ENCODE data around the gene MRTFA. TPM values are rescaled to one million over a fixed set of nuclear protein-coding genes. Genes with fewer than 3 reads are reported as not detected.

MRTFA gene
- polyA plus RNA-seq, 1 of the 3 experiments (the other 2 are of a cell fraction): 5.8 TPM

DNA sequence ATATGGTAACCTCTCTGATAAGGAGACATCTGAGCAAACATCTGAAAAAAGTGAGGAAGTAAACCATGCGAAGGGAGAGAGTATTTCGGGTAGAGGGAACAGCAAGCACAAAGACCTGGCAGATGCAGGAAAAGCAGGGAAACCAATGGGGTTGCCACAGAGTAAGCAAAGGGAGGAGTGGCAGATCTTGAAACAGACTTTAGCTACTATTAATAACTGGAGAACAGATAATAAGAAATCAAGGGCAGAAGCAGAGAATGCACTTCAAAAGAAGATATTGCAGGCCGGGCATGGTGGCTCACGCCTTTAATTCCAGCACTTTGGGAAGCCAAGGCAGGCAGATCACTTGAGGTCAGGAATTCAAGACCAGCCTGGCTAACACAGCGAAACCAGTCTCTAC, 18.1 kb downstream of the MRTFA start (continued):
- no peak for TF ChIP-seq POLR2AphosphoS5 (IDR thresholded peaks at IDR 0.05; ENCODE audit: low read depth, low read length)

DNA sequence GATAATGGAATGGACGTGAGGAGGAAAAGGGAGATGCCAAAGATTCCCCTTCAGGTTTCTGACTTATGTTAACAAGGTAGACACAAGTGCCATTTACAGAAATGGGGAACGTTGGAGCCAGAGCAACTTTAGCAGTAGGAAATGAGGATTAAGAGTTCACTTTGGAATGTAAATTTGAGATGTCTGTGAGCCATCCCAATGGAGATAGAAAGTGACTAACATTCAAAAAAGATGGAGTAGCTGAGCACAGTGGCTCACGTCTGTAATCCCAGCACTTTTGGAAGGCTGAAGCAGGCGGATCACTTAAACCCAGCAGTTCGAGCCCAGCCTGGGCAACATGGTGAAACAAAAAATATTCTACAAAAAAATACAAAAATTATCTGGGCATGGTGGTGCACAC, 19.9 kb downstream of the MRTFA start:
- H3K9me2 ChIP-seq: no peaks in the 10 kb centered on the region
- CTCF ChIA-PET: no interaction called here
- no peak for DNase-seq
- H3K4me1 ChIP-seq (ENCODE audit: control insufficient read depth in 1 of 2, insufficient read depth in 2 of 2, low read depth in 1 of 2, low read length in 1 of 2): no peaks in the 10 kb centered on the region
- no peak overlapping the region for H3K9ac ChIP-seq
- H3K9me3 ChIP-seq: no peaks in the 10 kb centered on the region
- H4K20me1 ChIP-seq (ENCODE audit: insufficient read depth): 0 out of 2 replicates have a peak, but pooled peaks cover 17% of the 10 kb centered on the region
- no peak overlapping the region for H3K4me3 ChIP-seq (ENCODE audit: low read depth in 2 of 2, low read length in 1 of 2)
- H3K79me2 ChIP-seq (ENCODE audit: insufficient read depth): peaks cover 80% of the 10 kb centered on the region
- no peak overlapping the region for H3K4me2 ChIP-seq
- H3K27ac ChIP-seq (ENCODE audit: low read depth in 2 of 2, low read length in 1 of 2): no peak overlapping the region
- no peaks in the 10 kb centered on the region for H3F3A ChIP-seq (replicated peaks; ENCODE audit: insufficient read depth)
- POLR2A ChIA-PET: no interaction called here
- WGBS (ENCODE audit: low lambda C conversion rate): 76% methylated on average over 5 of the region's 5 CpGs
- TF ChIP-seq JUND (IDR thresholded peaks at IDR 0.05) (no peak), SMC3 (IDR thresholded peaks at IDR 0.05; ENCODE audit: low read depth, low read length) (no peak), ELF1 (IDR thresholded peaks at IDR 0.05) (no peak), NFIC (IDR thresholded peaks at IDR 0.05; ENCODE audit: borderline replicate concordance) (no peak), NRF1 (IDR thresholded peaks at IDR 0.05; ENCODE audit: low read depth, low read length) (no peak), GABPA (IDR thresholded peaks at IDR 0.05; ENCODE audit: low read depth) (no peak), TAF1 (IDR thresholded peaks at IDR 0.05; ENCODE audit: borderline replicate concordance, low read depth, low read length) (no peak), TCF12 (IDR thresholded peaks at IDR 0.05) (no peak), MEF2A (IDR thresholded peaks at IDR 0.05; ENCODE audit: borderline replicate concordance, low read depth) (no peak), CHD2 (IDR thresholded peaks at IDR 0.05; ENCODE audit: low read length, partially characterized antibody) (no peak)
- TF ChIP-seq, protein P1, sequence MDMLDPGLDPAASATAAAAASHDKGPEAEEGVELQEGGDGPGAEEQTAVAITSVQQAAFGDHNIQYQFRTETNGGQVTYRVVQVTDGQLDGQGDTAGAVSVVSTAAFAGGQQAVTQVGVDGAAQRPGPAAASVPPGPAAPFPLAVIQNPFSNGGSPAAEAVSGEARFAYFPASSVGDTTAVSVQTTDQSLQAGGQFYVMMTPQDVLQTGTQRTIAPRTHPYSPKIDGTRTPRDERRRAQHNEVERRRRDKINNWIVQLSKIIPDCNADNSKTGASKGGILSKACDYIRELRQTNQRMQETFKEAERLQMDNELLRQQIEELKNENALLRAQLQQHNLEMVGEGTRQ (IDR thresholded peaks at IDR 0.05; ENCODE audit: borderline replicate concordance, low read depth, low read length): no peak
- TF ChIP-seq, protein P2, sequence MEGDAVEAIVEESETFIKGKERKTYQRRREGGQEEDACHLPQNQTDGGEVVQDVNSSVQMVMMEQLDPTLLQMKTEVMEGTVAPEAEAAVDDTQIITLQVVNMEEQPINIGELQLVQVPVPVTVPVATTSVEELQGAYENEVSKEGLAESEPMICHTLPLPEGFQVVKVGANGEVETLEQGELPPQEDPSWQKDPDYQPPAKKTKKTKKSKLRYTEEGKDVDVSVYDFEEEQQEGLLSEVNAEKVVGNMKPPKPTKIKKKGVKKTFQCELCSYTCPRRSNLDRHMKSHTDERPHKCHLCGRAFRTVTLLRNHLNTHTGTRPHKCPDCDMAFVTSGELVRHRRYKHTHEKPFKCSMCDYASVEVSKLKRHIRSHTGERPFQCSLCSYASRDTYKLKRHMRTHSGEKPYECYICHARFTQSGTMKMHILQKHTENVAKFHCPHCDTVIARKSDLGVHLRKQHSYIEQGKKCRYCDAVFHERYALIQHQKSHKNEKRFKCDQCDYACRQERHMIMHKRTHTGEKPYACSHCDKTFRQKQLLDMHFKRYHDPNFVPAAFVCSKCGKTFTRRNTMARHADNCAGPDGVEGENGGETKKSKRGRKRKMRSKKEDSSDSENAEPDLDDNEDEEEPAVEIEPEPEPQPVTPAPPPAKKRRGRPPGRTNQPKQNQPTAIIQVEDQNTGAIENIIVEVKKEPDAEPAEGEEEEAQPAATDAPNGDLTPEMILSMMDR (IDR thresholded peaks at IDR 0.05): no peak
- TF ChIP-seq, protein P3, sequence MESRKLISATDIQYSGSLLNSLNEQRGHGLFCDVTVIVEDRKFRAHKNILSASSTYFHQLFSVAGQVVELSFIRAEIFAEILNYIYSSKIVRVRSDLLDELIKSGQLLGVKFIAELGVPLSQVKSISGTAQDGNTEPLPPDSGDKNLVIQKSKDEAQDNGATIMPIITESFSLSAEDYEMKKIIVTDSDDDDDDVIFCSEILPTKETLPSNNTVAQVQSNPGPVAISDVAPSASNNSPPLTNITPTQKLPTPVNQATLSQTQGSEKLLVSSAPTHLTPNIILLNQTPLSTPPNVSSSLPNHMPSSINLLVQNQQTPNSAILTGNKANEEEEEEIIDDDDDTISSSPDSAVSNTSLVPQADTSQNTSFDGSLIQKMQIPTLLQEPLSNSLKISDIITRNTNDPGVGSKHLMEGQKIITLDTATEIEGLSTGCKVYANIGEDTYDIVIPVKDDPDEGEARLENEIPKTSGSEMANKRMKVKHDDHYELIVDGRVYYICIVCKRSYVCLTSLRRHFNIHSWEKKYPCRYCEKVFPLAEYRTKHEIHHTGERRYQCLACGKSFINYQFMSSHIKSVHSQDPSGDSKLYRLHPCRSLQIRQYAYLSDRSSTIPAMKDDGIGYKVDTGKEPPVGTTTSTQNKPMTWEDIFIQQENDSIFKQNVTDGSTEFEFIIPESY (IDR thresholded peaks at IDR 0.05; ENCODE audit: borderline replicate concordance, low read depth): no peak
- H2AFZ ChIP-seq (ENCODE audit: low read depth): no peak overlapping the region
- no peaks in the 10 kb centered on the region for H3K36me3 ChIP-seq (replicated peaks in 1 of 2; ENCODE audit: control insufficient read depth in 1 of 2, insufficient read depth in 2 of 2, low read length in 1 of 2)
- no peaks in the 10 kb centered on the region for H3K27me3 ChIP-seq (ENCODE audit: insufficient read depth)

Data from SK-N-SH (cell line).